ENCODE data around the gene LIPM.

The LIPM gene, protein sequence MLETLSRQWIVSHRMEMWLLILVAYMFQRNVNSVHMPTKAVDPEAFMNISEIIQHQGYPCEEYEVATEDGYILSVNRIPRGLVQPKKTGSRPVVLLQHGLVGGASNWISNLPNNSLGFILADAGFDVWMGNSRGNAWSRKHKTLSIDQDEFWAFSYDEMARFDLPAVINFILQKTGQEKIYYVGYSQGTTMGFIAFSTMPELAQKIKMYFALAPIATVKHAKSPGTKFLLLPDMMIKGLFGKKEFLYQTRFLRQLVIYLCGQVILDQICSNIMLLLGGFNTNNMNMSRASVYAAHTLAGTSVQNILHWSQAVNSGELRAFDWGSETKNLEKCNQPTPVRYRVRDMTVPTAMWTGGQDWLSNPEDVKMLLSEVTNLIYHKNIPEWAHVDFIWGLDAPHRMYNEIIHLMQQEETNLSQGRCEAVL

DNA sequence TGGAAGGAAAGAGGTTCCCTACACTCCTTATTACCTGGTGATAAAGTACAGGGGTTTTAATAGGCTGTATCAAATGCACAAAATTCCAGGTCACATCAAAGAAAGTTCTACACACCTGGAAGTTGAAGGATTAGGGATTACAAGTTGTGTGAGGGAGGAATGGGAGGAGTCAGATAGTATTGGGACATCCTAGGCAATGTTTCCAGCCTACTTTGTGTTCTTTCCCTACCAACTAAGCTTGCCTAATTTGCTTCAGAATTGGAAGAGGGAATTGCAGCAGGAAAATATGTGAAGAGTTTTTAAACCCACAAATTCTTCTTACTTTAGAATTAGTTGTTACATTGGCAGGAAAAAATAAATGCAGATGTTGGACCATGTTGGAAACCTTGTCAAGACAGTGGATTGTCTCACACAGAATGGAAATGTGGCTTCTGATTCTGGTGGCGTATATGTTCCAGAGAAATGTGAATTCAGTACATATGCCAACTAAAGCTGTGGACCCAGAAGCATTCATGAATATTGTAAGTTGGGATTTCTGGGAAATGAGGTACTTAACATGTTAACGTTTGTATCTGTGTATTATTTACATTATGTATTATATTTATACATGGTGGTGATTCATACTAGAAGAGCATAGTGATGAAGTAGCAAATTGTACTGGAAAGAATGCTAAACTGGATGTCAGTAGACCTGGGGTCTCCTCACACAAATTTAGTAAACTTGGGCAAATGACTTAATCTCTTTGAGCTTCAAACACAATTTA is at the start of gene LIPM:
Gene LIPM (plus strand): TSS at position 208 of the 763 bp plus-strand sequence. CDS start 167 bp downstream, at position 375.
- DNase-seq: no peak

DNA sequence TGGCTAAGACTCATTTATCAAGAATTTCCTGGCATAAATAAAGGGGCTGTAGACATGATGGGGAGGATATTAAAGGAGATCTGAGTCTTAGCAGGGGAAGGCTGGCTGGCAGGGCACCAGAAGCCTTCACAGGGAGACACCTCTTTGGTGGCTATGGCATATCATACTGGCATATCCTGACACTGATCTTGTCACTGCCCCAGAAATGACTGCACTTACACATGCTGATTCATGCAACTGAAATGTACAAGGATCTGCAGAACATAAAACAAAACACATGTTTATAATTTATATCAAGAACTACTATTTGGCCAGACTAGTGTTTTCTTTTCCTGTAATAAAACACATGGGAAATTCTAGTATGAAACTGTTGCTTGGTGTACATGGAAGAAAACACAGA is 48.2 kb upstream of the LIPM start:
- DNase-seq: no peak

DNA sequence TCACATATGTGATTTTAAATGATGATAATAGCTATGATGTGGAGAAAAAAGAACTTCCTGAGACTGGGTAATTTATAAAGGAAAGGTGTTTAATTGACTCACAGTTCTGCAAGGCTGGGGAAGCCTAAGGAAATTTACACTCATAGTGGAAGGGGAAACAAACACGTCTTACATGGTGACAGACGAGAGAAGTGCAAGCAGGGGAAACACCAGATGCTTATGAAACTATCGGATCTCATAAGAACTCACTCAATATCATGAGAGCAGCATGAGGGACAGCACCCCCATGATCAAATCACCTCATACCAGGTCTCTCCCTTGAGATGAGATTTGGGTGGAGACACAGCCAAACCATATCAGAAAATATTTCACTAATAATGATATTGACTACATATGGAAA is 46.8 kb upstream of the LIPM start:
- no peak for DNase-seq

DNA sequence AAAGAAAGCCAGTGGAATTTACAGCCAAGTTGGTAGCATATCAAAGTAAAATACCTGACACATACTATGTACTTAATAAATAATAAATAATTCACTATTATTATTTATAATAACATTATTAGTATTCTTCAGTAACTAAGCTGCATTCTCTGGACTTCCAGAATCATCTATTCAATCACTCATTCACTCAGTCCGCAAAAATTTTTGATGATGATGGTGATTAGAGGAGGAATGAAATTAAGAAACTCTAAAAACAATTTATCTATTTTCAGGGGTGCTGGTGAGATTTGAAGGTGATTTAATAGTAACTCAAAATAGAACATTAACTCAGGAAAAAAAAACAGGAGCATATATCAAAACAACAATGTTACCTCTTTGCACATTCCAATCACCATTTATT is 45.9 kb upstream of the LIPM start:
- DNase-seq: no peak

DNA sequence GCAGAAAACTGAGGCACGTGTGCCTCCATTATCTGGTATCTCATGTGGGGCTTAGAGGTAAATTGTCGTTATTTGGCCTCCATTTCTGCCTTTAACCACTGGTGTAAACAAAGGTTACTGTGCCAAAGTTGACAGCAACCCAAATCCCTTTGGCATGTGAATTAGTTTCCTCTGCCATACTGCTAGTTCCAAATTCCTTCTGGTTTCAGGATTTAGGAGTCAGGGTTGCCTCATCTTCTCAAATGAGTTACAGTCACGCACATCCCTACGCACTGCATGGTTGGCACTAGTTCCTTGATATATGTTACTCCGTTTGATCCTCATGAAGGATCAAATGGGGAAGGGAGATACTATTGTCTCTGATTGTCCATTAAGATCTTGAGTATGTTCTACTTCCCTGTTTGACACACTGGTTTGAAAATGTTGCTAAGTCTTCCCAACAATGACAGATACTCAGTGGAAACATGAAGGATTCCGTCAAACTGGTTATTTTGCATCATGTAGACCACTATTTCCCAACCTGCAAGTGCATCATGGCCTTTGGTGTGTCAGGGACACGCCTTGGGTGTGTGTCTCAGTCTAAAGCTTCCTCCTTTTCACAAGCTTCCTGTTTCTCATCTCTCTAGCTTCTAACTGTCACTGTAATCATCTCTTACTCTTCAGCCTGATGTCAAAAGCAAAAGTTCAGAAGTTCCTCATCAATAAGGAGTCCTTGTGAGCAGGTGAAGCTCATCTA is 43.0 kb upstream of the LIPM start, which contains the start of gene LIPN:
Gene LIPN (plus strand): TSS at position 655 of the 736 bp plus-strand sequence. CDS start 1,386 bp downstream, outside the sequence.
- DNase-seq: peak; percentile 20

DNA sequence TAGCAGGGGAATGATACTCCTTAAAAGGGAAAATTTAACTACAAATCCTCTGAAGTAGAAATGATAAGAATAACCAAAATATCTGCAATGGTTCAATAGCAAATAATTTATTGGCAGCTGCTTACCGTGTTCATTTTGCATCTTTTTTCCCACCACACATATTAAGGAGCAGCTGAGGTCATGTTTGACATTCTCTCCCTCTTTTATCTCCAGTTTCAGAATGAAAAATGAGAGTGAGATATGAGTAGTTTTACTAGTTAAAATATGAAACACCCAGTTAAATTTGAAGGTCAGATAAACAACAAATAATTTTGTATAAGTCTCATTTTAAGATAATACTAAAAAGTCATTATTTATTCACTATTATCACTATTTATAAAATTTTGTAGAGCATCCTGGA is 39.6 kb upstream of the LIPM start:
- no peak for DNase-seq

DNA sequence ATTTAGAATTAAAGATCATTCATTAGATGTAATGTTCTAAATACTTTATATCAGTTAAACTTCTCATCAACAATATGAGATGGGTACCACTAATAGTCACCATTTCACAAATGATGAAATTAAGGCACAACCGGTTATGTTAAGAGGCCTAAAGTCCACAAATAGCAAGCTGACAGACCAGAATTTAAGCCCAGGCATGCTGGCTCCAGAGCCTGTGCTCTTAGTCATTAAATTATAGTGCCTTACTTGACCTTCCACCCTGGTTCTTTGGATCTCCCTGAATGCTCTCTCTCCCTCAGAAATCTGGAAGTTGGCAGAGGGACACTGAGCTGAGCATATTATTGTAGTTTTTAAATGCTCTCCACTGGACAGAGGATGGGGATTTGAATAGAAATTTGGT is 39.1 kb upstream of the LIPM start:
- DNase-seq: no peak

DNA sequence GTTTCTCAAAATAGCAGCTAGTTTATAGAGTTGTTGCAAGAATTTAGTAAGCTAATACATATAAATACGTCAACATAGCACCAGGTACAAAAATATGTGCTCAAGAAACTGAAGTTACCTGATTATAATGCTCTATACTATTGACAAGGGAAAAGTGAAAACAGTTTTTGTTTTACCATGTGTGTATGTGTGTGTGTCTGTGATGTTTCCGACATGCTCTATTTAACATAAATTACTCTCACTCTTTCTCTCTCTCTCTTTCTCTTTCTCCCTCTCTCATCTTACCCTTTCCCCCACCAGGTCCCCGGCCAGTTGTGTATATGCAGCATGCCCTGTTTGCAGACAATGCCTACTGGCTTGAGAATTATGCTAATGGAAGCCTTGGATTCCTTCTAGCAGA is 38.4 kb upstream of the LIPM start:
- no peak for DNase-seq

DNA sequence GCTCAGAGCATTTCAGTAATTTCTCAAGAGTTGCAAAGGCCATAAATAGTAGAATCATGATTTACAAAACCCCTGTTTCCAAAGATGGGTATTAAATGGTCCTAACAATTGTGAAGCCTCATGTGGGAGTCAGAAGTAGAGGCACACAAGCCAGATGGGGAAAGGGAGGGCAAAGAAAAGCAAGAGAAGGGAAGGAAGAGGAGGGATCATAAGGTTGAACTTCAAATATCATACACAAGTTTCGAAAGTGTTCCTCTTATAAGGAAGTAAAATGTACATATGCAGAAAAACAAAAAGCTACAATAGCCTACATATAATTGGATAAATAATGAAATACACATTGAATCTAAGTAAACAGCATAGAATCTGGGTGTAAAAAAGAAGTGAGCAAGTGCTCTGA is 36.7 kb upstream of the LIPM start:
- no peak for DNase-seq

DNA sequence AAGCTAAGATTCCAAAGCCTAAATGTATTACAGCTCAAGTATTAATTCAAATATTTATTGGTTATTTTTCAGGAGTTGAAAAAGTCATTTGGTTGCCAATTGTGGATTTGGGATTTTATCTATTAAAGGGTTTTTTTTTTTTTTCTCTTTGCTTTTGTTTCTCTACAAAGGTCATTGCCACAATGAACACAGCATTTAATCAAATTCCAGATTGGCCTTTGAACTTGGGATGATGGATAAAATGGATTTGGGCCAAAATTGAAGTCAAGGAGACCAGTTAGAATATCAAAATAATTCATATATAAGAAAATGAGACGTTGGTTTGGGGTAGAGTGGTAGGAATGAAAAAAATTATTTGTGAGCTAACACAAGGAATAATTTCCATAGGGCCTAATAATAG is 33.1 kb upstream of the LIPM start:
- DNase-seq: no peak

DNA sequence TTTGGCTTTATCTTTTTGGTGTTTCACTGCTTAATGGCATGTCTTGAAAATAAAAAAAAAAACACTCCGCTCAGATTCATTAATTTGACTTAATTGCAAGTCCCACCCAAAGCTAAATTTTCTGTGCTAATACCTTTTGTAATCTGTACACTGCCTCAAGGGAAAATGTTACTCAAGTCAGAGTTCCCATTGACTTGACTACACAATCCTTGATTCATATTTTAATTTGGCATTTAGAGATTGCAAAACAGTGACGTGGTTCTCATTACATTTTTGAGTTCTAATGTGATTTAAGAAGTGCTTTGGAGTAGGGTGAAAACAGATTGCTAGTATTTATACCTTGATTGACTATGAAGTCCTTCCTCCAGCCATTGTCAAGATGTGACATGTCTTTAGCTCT is 21.3 kb upstream of the LIPM start:
- no peak for DNase-seq

DNA sequence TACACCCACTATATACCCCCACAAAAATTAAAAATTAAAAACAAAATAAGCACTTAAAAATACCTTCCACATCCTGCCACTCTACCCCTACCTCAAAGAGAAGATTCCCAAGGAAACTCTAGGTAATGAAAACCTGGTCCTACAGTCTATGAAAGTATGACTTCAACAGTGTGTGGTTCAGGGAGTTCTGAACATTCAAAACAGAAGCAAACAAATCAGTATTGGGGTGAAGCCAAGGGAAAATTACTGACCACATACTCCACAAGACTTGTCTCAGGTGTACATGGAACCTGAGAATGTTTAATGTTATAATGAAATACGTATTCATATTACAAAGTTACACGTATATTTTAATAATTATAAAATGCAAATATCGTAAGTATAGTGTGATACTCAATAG is 20.3 kb upstream of the LIPM start:
- DNase-seq: no peak

DNA sequence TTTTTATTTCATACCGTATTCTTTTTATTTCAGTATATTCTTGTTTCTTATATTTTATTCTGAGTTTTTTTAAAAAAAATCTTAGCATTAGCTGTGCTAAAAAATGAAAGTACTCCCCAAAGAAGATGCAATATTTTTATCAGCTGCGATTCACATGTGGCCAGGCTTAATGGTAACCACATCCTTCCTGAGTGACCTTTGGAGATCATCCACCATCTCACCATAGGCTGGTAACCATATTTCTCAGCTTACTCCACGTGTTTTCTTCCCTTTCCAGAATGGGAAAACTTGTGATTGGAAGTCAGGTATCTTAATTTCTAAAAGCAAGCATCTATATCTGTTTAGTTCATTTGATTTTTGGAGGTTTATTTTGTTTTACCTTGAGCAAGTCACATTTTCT is 18.8 kb upstream of the LIPM start:
- DNase-seq: no peak

DNA sequence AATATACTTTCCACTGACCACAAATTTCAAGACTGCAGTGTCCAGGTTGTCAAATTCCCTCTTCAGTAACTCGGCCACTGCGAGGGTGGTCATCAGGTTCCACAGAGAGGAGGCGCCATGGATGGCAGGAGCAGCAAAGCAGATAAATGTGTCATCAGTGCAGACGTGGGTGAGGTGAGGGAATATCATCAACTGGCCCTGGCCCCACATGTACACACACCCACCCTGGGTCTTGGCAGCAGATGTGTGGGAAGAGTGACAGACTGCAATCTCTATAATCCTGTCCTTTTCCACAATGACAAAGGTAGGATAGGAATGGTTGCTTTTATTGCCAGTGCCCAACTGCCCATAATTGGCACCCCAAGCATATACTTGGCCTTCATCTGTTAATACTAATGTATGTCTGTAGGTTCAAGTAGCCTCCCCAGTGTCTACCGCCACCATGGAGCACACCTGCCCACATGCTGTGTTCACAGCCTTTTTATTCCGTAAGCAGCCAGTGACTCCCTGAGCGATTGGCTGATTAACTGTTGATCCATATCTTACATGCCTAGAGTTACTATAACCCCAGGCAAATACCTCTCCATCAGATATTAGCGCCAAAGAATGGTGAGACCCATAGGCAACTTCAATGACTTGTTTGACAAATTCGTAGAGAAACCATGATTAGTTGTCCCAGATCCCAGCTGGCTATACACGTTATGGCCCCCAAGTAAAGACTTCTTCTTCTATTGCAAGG is 16.3 kb upstream of the LIPM start:
- DNase-seq: no peak

DNA sequence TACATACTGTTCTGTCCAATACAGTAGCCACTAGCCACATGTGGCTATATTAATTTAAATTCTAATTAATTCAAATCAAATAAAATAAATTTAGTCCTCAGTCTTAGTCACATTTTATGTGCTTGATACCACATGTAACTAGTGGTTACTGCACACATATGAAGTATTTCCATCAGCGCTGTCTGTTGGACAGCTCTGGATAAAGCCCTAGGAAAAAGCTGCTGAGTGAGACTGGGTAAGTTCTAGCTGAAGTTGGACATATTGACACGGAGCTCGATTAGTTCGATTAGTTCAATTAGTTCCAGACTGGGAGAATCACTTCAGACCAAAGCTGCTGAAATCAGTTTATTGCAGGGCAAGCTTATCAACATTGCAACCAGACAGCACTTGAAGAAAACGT is 15.1 kb upstream of the LIPM start:
- no peak for DNase-seq

DNA sequence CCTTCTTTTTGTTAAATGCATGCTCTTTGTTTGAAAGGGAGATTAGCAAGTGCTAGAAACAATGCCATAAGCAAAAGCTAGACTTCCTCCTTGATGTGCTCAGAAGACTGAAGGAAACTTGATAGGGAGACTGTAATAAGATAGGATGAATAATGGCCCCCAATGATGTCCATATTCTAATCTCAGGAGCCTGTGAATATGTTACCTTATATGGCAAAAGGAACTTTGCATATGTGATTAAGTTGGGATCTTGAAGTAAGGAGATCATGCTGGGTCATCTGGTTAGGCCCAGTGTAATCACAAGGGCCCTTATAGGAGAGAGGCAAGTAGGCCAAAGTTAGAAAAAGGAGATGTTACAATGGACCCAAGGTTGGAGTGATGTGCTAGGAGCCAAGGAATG is 13.6 kb upstream of the LIPM start:
- DNase-seq: no peak

DNA sequence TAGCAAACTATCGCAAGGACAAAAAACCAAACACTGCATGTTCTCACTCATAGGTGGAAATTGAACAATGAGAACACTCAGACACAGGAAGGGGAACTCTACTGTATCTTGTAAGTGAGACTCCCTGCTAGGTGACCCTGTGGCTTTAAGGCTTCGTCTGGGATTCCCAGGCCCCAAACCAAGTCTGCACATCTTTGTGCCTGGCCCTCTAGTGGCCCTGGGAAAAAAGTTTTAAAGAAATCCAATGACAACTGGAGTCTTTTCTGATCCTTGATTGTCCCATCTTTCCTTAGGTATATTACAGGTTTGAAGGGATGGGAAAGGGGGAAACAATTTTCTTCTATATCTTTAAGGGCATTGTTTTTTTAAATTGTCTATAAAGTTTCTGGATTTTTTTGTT is 10.6 kb upstream of the LIPM start:
- DNase-seq: no peak

DNA sequence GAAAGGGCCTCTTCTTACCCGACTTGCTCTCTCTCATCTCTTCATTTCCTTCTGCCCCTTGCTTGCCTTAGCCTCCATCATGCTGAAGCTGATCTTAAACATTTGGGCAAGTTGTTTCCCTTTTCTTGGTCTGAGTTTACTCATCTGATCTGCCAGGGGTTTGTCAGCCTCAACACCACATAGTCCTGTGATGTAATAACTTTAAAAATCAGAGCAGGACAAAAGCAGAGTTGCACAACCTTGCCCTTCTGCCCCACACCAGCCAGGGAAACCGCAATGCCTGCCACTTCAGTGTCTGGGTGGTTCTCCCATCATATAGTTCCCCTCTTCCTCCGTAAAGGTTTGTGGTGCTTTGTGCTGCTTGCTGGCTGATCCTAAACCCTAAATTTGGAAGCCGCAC is 9.9 kb upstream of the LIPM start:
- peak; percentile 16 for DNase-seq

DNA sequence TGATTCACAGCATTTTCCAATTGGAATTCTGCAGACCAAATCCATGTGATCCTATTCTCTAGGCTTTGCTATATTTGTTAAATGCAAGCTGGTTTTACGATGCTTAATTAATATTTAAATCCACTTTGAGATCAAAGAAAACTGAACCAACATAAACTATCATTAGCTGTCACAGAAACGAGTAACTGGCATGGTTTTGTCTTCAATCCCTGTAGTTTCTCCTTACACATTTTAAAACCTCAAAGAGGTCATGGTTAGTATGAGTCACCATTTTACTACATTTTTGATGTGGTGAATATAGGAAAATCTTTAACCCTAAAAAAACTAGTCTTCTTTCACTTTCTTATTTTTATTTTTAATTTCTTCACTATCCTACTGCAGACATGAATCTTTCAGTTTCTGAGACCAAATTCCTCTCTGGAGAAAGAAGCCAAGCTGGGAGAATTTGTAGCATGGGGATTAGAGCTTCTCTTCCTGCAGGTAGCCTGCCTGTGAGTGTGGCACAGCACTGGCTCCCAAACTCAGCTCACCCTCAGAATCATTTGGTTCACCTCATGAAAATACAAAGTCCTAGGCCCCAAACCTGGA is 8.7 kb upstream of the LIPM start:
- DNase-seq: peak; percentile 8

DNA sequence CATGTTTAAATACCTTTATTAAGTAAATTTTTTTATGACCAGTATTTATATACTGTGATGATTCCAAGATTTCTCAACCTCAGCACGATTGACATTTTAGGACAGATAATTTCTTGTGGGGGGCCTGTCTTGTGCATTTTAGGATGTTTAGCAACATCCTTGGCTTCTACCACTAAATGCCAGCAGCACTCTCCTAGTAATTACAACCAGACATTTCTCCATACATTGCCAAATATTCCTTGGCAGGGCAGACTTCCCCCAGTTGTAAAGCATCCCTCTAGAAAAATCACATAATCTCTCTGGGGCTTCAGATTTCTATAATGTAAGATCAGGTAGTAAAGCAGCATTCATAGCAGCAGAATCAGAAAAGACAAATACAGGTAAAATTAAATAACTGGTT is 7.8 kb upstream of the LIPM start:
- DNase-seq: no peak

DNA sequence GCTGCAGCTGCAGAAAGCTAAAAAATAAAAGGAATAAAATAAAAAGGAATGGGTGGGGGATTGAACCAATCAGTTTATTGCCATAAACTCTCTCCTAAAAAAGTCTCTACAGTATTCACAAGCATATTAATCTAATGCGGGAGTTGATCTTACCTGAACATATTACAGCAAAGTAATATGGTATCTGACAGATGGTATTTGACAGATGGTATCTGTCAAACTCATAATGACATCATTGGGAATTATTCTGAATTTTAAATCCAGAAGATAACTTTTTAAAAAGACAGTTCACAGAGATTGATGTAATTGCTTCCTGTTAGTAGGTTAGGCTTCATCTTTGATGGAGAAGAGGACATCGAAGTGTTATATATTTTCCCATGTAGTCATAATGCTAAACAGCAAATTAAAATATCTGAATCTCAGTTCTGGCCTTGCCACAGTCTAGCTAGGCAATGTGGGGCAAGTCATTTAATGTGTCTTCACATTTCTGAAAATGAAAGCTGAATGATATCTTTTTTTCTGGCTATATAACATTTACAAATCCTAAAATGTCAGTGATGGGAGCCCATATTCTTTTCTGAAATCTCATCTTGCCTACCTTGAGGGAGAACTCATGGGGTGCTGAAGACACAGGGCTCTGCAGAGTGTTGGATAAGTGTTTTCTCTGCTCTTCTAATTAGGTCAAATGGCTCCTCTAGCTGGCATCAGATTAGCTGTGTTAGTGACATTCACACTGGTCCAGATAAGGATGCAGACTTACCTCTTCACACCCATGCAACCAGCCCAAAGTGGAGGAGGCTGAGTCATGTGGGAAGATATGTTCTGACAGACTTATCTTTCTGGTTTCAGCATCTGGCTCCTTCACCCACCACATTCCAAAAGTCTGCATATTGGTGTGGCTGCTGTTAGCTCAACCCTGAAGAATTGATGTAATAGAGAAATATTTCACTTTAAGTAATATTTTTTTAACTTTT is 2.1 kb upstream of the LIPM start:
- no peak for DNase-seq

All from CD4-positive, alpha-beta T cell treated with Interleukin-12 subunit alpha and Interleukin-12 subunit beta, for 1 hour (primary cell).